DMS53 (cell line): ENCODE results near the gene FAM209A.
"Not testable (repeated sequence)": the region's sequence is repeated elsewhere in the genome, so short reads cannot be mapped to it uniquely, and the experiment has no call there.

Experiments
- DNase-seq: peaks from one replicate; lab custom pipeline; 2025; lab: John Stamatoyannopoulos, UW

FAM209A gene, protein sequence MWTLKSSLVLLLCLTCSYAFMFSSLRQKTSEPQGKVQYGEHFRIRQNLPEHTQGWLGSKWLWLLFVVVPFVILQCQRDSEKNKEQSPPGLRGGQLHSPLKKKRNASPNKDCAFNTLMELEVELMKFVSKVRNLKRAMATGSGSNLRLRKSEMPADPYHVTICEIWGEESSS

DNA sequence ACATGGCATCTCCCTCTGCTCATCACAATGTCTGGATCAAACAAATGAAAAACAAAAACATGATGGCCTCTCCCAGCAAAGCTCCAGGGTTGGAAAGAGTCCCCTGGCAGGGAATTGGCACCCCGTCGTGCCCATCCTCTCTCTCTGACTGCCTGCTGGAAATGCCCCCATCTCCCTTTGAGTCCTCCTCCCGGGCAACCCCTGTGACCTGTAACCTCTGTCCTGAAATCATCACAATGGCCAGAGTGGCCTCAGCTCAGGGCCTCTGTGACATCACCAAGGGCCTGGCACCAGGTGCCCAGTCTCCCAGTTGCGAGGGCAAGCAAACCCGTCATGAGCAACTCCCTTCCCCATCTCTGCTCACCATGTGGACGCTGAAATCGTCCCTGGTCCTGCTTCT lies at the start of gene FAM209A:
FAM209A (plus strand) TSS at position 301 of the 400 bp plus-strand sequence; CDS start at position 366, 65 bp downstream.
- DNase-seq = not testable (repeated sequence)

DNA sequence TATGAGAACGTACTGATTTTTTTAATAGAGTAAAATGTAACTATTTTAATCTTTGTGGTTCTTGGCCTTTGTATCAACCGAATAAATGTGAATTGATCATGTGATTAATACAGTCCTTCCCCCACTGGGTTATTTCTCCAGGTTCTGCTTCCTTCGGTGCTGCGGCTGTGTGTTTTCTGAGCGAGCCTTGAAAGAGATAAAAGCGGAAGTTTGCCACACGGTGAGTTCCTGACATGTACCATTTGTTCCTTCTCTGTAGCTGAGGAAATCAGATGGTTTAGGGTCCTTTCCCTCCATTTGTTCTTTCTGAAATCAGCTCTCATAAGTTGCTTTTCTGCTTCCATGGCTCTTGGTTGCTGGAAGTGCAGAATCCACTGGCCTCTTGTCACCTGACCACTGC lies 40.6 kb upstream of the FAM209A start:
- no peak for DNase-seq

DNA sequence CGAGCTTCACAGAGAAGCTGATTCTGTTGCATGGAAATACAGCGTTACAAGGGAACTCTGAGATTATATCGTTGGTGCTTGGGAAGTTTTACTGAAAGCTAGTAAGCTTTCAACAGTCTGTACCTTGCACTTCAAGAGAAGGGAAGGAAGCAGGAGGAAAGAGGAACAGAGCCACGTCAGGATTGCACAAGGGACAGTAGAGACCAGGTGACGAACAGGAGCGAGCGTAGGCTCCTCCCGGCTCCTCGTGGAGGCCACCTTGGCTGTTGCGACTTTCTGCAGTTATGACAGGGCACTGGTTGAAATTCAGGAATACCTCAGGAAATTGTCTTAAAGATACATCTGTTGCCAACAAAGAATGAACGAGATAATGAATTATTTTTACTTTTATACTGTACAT lies 37.3 kb upstream of the FAM209A start:
- no peak for DNase-seq

DNA sequence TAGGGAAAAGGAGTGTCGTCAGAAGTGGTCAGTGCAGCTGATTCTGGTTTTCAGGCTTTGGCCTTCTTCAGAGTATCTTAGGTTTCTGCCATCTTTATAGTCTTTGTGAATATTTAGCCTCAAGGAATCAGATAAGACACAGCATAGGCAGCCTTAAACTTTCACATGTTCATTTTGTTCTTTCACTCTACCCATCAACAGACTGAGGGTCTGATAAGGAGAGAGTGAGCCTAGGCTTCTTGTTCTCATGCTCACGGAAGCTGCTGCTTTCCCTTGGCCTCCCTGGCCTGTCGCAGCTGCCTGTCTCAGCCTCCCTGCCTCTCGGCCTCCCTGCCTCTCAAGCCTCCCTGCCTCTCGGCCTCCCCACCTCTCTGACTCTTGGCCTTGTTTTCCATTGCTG lies 36.0 kb upstream of the FAM209A start:
- no peak for DNase-seq

DNA sequence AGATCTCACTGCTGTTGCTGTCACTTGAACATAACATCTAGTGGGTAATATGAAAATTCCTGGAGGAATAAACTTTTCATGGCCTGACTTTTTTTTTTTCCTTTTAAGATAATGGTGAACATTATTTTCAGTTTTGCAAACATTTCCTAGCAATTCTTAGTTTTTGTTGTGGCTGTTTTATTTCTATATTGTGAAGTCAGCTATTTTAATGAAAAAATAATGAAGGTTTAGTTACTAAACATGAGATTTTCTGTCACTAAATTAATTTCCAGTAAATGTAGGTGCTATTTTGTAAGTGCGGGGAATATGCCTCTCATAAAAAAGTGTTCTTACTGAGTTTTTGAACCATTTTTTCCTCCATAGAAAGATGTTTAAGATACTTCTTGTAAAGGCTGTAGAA lies 23.4 kb upstream of the FAM209A start:
- no peak for DNase-seq

DNA sequence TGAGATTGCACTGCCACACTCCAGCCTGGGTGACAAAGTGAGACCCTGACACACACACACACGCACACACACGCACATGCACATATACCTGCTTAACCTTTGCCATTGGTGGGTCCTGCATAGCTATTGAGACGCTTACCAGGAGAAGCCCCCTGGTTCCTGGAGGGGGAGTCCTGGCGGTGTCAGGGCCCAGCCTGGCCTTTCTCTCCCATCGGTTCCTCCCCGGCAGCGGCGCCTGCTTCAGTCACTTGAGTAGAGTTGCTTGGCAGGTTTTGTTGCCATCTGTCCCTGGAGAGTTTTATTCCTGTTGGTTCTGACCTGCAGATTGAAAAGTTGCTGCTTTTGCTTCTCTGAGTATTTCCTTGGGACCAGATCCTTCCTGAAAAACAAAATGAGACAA lies 20.6 kb upstream of the FAM209A start:
- DNase-seq = no peak

DNA sequence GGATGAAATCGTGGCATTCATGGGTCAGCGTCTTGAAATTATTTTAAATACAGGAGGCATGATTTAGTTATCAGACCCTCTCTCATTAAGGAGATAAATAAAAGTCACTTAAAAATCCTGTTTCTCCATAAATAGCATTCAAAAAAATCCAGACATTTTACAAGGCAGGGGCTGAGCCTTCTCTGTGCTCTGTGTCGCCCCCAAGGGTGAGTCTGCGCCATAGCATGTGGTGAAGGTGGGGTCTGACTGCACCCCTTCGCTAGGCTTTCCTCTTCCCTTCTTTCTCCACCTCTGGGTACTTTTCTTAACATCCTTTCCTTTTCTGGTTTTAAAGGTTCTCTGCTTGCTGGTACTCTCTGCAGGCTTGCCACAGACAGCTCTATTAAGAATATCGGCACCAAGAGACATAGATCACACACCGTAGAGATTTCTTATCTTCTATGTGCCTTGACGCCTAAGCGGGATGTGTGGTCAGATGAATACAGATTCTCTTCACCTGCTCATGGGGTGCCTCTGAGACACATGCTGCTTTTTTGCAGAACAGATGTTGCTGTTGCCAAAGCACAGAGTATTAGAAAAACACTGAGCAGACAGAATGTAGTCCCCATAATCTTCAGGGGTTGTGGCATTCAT lies 20.1 kb upstream of the FAM209A start:
- no peak for DNase-seq

DNA sequence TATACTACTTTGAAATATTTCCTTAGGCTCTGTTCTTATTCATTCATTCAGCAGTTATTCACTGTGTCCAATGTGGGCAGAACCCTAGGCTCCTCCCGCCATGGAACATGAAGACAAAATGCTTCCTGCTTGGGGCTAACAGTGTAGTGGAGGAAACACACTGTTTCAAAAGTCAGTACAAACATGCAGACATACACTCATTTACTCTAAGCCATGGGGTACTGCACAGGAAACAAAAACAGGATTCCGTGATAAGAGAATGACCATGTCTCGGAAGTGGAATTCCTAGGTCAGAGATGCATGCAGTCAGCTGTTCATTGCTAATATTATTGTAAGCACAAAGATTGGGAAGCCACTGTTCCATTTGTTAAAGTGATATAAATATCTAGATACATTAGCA lies 18.4 kb upstream of the FAM209A start:
- no peak for DNase-seq

DNA sequence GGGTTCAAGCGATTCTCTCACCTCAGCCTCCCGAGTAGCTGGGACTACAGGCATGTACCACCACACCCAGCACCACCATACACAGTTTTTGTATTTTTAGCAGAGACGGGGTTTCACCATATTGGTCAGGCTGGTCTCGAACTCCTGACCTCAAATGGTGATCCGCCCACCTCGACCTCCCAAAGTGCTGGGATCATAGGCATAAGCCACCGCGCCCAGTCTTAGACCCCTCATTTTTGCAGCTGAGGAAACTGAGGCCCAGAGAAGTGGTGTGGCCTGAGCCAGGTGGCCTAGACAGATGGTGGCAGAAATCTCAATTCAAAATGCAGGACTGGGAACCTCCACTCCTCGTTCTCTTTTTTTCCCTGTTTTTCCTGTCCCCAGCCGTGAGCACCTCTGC lies 12.6 kb upstream of the FAM209A start:
- DNase-seq = no peak

DNA sequence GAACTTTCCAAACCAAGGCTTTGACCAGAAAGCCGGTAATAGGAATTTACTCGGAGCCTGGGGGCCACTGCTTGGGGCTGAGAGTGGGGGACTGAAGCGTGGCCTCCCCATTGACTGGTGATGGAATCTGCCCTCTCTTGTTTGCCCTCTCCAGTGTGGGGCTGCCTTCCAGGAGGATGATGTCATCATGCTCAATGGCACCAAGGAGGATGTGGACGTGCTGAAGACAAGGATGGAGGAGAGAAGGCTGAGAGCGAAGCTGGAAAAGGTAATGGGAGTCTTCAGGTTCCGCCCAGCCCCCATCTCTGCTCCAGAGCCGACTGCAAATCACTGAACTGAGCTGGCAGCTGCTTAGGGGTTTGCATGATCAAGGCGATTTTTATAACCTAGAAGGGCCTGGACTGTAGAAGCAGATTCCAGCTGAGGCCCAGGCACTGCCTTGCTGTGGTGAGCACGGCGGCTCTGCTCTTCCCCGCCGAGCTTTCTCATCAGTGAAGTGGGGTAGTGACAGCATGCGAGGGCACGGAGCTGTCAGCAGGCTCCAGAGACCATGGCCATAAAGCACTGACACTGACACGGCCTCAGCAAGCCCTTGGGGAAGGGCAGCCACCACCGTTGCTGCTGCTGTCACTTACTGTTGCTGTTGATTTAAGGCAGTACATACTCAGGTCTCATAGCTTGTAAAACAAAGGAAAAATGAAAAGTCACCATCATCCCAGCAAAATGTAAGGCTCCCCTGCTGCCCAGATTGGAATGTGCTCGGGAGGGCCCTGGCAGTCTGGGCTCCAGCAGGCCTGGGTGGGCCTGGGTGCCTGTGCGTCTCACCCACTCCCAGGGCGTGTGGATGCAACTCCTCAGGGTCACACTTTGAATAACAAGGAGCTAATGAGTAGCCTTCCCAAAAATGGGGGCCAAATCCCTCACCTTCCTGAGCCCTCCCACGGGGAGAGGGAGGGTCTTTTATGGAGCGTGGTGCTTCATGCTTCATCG lies 11.1 kb upstream of the FAM209A start:
- no peak for DNase-seq

DNA sequence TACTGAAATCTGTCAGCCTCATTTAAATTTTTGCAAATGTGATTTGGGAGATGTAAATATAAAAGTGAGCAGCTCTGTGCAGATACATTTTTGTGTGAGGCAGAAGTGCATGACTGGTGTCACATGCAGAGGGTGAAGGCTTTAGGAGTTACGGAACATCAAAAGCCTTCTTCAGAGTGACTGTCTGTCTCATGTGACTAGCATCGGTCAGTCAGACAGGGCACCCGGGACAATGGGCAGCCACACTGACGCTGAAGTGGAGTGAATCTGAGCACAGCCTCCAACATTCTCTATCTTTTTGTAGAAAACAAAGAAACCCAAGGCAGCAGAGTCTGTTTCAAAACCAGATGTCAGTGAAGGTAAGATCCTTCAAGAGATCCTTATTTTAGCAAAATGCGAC lies 7.9 kb upstream of the FAM209A start:
- DNase-seq = no peak

DNA sequence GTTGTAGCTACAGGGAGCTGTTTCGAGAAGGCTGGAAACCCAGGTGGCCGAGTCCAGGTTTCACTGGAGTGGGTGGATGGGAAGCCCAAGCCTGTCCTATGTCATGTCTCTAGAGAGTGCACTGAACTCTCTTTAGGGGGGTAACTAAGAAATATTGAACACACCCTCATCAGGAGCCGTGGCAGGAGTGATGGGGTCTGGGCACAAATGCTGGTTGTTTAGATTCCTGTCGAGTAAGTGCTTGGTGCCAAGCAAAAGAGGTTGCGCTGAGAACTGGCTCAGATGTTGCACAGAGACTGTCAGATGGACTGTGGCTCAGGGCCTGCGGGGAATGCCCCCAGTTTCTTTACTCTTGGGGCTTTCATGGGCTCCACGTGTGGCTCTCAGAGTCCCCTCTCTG lies 7.3 kb upstream of the FAM209A start:
- DNase-seq = no peak

DNA sequence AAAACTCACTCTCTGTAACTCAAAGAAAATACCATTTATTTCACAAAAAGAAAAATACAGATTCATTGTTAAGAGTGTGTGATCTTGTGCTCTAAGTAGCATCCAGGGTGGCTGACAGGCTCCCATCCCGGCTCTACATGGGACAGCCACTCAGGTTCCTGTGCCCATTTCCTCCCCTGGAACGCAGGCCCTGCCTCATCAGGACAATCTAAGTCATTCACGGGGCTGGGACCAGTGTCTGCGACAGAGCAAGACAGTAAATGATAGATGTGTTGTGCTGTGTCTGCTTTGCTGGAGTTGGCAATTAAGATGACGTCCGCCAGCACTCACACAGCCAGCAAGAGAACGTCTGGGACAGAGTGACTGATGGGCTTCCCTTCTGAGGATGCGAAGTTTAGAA lies 6.9 kb upstream of the FAM209A start:
- no peak for DNase-seq

DNA sequence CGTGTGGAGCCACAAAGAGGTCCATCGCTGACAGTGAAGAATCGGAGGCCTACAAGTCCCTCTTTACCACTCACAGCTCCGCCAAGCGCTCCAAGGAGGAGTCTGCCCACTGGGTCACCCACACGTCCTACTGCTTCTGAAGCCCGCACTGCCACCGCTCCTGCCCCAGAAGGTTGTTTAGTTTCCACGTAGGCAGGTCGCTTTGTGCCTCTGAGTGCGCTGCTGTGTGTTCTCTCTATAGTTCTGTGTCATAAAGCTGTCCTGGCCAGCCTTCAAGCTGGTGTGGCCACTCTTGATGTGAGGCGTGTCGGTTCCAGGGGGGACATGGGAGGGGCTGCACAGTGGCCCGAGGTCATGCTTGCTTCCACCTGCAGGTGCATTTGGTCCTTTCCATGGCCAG lies 6.4 kb upstream of the FAM209A start:
- DNase-seq = no peak

DNA sequence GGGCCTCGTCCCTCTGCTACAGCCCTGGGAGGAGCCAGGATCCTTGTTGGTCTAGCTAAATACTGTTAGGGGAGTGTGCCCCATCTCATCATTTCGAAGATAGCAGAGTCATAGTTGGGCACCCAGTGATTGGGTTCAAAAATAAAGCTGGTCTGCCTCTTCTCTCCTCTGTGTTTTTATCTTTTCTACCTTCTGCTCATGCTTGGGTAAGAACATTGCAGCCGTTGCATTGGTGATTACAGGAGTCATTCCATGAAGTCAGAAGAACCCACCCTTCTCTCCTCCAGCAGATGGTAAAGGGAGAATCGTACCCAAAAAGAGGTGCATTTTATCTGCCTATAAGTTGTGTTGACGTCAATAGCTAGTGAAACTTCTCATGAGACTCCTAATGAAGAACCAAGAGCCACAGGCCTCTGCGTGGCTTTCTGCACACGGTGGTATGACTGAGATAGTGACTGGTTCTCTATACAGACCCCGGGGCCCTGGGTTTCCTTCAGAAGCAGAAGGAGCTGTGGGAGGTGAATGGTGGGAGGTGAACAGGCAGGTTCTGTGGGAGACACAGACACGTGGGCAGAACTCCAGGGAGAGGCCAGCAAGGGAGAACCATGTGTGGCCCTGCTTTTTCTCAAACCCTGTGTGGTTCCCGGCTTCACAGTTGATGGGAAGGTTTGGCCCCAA lies 5.7 kb upstream of the FAM209A start:
- no peak for DNase-seq

DNA sequence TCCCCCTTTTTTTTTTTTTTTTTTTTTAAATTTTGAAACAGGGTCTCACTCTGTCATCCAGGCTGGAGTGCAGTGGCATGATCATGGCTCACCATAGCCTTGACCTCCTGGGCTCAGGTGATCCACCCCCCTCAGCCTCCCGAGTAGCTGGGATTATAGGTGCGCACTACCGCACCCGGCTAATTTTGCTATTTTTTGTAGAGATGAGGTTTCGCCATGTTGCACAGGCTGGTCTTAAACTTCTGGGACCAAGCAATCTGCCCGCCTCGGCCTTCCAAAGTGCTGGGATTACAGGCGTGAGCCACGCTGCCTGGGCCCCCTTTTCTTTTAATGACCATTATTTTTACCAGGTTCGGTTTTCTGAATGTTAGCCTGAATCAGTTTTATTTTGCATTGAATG lies 5.0 kb upstream of the FAM209A start:
- no peak for DNase-seq

DNA sequence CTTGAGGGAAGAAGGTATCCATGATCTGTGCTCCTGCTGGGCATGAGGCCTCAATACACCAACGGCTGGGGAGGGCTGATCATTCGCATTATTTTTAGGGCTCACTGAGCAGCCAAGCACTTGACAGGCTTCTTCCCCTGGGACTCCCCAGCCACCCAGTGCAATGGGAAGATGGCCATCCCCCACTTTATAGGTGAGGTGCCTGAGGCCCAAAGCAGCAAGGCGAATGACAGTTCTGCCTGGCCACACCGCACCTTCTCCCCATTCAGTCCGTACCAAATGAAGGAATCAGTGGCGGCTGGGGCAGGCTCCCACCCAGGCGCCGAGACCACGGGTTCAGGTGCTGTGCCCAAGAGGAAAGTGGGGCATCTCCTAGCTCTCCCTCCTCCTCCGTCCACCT lies 4.4 kb upstream of the FAM209A start:
- no peak for DNase-seq

DNA sequence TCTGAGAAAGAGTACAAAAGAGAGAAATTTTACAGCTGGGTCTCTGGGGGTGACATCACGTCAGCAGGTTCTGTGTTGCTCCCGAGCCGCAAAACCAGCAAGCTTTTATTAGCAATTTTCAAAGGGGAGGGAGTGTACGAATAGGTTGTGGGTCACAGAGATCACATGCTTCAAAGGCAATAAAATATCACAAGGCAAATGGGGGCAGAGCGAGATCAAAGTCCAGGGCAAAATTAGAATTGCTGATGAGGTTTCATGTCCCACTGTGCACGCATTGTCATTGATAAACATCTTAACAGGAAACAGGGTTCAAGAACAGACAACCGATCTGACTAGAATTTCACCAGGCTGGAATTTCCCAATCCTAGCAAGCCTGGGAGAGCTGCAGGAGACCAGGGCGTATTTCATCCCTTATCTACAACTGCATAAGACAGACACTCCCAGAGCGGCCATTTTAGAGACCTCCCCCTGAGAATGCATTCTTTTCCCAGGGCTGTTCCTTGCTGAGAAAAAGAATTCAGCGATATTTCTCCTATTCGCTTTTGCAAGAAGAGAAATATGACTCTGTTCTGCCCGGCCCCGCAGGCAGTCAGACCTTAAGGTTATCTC lies 3.7 kb upstream of the FAM209A start:
- not testable (repeated sequence) for DNase-seq

DNA sequence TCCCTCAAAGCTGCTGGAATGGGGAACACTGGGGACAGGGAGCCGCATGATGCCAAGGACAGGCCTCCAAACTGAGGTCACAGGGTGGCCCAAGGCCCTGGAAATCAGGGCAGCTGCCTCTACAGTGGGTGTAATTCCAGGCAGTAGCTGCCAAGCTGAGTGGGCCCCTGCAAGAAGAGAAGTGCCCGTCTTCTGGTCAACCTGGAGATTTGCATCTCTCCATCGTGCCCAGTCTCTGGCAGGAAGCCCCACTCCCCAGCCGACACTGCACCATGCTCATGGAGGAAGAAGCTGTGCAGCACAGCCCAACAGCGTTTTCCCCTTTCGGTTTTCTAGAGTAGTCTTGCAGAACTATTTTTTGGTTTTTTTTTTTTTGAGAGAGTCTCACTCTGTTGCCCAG lies 2.2 kb upstream of the FAM209A start:
- no peak for DNase-seq

DNA sequence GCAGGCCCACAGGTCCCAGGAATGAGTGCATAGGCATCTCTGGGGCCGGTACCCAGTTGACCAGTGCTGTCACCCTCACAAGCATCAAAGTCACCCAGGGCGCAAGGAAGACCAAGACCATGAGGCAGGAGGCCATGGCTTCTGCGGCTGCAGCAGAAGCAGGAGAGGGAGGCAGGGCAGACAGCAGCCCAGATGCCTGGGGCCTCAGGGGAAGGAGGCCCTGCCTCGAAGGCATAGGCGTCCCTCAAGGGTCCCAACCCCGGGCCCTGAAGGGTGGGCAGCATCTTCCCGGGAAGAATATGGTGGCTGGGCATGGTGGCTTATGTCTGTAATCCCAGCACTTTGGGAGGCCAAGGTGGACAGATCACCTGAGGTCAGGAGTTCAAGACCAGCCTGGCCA lies 3.0 kb downstream of the FAM209A start:
- no peak for DNase-seq

DNA sequence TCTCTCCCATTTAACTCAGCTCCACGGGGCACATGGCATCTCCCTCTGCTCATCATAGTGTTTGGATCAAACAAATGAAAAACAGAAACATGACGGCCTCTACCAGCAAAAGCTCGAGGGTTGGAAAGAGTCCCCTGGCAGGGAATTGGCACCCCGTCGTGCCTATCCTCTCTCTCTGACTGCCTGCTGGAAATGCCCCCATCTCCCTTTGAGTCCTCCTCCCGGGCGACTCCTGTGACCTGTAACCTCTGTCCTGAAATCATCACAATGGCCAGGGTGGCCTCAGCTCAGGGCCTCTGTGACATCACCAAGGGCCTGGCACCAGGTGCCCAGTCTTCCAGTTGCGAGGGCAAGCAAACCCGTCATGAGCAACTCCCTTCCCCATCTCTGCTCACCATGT lies 8.4 kb downstream of the FAM209A start, which contains the start of gene FAM209B:
FAM209B (plus strand) TSS at position 301 of the 400 bp plus-strand sequence; CDS start at position 397, 96 bp downstream.
- not testable (repeated sequence) for DNase-seq

DNA sequence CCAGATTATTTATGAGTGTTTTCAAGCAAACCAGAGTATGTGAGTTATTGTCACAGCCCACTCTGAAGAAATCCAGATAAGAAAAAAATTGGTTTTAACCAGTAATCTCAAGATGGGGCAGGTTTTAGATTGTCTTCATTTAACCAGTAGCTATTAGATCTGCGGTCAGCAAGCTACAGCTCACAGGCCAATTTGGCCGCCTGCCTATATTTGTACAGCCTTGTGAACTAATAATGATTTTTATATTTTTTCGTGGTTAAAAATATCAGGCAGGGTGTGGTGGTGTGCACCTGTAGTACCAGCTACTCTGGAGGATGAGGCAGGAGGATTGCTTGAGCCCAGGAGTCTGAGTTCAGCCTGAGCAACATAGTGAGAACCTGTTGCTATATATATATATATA lies 13.5 kb downstream of the FAM209A start:
- DNase-seq = no peak
